Measurements from ENCODE around the gene SLC35A3.
"Not testable (repeated sequence)": the region's sequence is repeated elsewhere in the genome, so short reads cannot be mapped to it uniquely, and the experiment has no call there.

The SLC35A3 gene

GRCh38 chr1:99969729-99970621 lies at the start of gene SLC35A3:
Gene SLC35A3 (plus strand): TSS chr1:99969996. CDS start chr1:99993555, 23,559 bp downstream.
- peak; percentile 51 for DNase-seq

- DNase-seq = no peak
Observed at GRCh38 chr1:99934801-99935200, 35.0 kb upstream of the SLC35A3 start.

DNA sequence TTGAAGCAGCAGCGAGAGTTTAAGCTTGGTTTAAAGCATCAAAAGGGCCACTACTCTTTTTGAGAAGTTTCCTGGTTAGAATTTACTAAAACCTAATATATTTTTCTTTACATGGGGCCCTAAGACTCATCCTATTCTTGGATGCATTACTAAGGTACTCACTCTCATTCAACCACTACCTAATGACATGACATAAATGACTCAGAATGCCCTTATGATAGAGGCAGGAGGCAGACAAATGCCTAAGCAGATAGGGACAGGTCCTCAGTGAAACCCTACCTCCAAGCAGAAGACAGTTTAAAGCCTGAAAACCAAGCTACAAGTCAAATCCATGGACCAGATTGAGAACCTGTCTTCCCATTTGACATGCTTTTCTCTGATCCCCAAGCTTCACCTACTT lies 34.3 kb upstream of the SLC35A3 start:
- no peak for DNase-seq

DNA sequence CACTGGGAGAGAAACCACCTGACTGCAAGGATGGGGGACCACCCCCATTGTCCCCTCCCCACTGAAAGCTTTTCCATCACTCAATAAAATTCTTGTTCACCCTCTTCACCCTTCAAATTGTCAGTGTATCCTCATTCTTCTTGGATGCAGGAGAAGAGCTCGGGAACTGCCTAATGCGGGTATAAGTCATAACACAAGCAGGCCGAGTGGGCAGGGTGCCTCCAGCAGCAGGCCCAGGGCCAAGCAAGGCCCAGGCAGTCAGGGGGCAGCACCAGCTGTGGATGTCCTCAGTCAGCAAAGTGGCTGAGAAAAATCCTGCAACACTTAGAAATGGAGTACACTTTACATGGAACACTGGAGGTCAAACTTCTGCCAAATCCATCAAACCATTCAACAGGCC lies 33.7 kb upstream of the SLC35A3 start:
- DNase-seq = no peak

DNA sequence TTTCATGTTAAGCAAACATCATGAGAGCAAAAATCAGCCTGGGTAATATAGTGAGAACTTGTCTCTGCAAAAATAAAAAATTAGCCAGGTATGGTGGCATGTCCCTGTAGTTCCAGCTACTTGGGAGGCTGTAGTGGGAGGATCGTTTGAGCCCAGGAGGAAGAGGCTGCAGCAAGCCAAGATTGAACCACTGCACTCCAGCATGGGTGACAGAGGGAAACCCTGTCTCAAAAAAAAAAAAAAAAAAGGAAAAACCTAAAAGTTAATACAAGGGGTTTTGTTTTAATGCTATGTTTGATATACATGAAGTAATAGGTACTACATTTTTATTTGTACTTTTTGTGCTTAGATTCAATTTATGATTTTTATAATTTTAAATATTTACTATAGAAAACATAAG lies 27.1 kb upstream of the SLC35A3 start:
- no peak for DNase-seq

DNA sequence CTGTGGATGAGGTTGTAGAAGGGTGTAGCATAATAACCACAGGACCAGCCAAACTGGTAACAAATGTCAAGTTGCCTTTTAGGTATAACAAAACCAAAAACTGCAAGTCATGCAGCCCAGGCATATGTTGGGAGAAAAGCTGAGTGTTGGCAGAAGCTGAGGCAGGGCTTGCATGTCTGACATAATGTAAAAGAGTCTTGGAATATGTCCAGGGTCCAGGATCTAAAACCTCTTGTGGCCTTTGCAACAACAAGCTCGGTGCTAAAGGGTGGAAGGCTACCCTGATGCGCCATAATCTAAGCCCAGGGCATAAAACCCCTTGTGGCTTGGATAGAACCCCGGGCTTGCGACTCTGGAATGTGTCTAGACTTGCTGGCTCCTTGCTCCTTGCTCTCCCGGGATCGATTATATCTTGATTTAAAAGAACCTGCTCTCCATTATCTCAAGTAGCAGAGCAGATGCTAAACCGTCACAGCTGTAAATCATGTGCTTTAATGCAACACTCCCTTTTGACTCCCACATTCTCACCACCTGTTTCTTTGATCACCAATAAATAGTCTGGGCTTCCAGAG lies 26.5 kb upstream of the SLC35A3 start:
- DNase-seq = peak; percentile 96

DNA sequence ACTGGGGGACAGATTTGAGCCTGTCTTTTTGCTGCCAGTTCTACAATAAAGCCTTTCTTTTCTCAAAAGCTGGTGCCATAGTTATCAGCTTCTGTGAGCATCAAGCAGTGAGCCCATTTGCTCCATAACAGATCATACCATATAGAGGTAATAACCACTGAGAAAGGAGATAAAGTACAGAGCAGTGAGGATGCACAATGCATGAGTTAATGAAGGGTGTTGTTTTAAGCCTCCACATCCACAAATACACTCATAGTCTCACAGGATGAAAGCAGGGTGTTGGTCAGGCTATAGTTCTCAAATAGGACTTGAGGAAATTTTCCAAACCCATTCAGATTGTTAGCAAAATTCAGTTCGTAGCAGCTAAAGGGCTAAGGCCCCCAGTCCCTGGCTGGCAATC lies 25.6 kb upstream of the SLC35A3 start:
- no peak for DNase-seq

DNA sequence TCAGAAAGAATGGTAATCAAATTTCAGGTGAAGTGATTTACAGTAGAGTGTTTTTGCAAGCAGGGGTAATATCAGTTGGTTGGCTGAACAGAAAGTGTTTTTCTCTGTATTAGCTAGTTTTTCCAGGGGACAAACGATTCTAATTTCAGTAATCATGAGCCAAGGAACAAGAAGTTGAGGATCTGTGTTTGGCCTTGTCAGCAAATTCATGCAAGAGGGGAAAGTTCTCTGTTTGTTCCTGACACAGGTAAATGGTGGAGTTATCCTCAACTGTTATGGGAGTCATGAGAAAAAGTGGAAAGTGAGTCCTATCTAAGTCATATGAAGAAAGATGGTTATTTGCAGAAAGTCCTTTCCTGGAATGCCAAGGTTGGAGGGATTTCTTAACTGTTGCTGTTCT lies 24.6 kb upstream of the SLC35A3 start:
- DNase-seq = no peak

- no peak for DNase-seq
Observed at GRCh38 chr1:99950486-99950885, 19.3 kb upstream of the SLC35A3 start.

- DNase-seq = no peak
Observed at GRCh38 chr1:99952522-99952921, 17.3 kb upstream of the SLC35A3 start.

DNA sequence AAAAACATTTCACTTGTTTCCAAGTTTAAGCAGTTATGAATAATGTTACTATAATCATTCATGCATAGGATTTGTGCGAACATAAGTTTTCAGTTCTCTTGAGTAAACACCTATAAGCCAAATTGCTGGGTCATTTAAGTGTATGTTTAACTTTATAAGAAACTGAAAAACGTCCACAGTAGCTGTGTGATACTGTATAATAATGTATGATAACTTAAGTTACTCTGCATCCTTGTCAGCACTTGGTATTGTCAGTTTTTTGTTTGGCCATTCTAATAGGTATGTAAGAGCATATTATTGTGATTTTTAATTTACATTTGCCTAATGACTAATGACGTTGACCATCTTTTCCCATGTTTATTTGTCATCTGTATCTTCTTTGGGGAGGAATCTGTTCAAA lies 14.4 kb upstream of the SLC35A3 start:
- DNase-seq = no peak

- DNase-seq = no peak
Observed at GRCh38 chr1:99956755-99957154, 13.0 kb upstream of the SLC35A3 start.

DNA sequence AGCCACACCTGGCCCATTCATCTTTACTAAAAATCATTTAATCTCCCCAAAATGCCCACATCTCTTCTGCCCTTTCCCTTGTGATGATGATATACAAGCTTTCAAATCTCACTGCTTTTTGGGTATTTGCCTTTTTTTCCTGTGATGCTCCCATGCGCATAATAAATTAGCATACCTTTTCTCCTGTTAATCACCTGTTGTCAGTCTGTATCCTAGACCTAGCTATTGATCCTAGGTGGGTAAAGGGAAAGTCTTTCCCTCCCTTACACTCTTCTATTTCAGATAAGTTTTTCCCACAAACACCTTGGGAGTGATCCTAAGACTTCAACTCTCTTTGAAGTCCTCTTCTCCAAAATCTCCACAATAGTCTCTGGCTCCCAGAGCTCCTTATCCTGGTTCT lies 12.0 kb upstream of the SLC35A3 start:
- no peak for DNase-seq

DNA sequence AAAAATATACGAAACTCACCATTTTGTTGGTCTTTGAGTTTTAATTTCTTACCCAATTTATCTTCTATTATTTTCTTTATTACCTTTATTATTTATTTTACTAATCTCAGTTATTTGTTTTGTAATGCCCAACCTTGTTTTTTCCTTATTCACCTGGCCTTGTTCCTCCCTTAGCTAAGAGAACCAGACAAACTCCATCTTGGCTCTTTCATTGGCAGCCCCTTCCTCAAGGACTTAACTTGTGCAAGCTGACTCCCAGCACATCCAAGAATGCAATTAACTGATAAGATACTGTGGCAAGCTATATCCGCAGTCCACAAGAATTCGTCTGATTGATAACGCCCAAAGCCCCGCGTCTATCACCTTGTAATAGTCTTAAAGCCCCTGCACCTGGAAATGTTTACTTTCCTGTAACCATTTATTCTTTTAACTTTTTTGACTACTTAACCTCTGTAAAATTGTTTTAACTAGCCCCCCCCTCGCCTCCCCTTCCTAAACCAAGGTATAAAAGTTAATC lies 10.5 kb upstream of the SLC35A3 start:
- not testable (repeated sequence) for DNase-seq

DNA sequence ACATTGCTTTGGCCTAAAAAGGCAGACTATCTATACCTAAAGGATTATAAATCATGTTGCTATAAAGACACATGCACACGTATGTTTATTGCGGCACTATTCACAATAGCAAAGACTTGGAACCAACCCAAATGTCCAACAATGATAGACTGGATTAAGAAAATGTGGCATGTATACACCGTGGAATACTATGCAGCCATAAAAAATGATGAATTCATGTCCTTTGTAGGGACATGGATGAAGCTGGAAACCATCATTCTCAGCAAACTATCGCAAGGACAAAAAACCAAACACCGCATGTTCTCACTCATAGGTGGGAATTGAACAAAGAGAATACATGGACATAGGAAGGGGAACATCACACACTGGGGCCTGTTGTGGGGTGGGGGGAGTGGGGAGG lies 9.5 kb upstream of the SLC35A3 start:
- not testable (repeated sequence) for DNase-seq

- DNase-seq = no peak
Observed at GRCh38 chr1:99963041-99963795, 6.6 kb upstream of the SLC35A3 start.

DNA sequence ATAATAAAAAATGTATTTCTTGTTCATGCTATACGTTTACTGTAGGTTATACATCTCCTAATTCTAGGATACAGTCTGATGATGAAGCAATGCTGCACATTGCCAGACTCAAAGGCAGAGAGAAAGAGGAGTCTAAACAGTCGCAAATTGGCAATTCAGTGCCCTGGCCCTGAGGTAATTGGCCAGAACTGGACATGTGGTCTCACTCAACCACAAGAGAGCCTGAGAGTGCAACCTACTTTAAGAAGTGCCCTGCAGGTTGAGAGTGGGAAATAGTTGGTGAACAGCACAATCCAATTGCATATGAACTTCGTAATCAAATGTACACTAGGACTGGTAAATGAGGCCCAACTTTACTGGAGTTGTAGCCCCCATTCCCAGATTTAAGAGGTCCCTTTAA lies 5.0 kb upstream of the SLC35A3 start:
- DNase-seq = no peak

- no peak for DNase-seq
Observed at GRCh38 chr1:99965646-99966375, 4.0 kb upstream of the SLC35A3 start.

GRCh38 chr1:99968214-99968613 lies 1.6 kb upstream of the SLC35A3 start:
- DNase-seq = no peak

GRCh38 chr1:99969260-99969728 lies 502 bp upstream of the SLC35A3 start:
- DNase-seq = no peak

DNA sequence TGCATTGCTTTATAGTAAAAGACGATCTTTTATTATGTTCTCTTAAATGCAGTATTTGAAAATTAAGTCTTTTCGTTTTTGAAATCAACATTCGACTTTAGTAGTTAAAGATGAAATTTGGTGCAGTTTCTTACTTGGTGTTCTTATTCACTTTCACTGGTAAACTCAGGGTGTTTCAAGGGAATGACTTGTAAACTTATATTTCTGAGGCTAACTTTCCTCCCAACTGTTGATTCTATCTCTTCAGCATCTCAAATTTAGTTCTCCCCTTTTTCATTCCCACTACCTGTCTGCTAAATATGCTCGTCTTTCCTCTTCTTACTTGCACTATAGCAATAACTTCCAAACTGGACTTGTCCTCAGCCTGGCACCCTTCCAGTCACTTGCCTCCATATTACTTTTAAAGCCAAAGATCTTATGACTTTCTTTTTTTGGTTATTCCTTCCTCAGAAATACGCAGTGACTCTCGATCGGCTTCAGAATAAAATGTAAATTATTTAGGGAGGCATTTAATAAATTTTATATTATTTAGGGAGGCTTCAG lies 988 bp downstream of the SLC35A3 start:
- DNase-seq = no peak

GRCh38 chr1:99972066-99972465 lies 2.3 kb downstream of the SLC35A3 start:
- DNase-seq = not testable (repeated sequence)
